HG02870 (cell line): Measurements from ENCODE around the gene NDFIP2.
A peak's percentile ranks its signal among the peaks of the same experiment; 100 is the strongest.

ENCODE experiments used
- ATAC-seq: cut with Tn5 transposase; IDR thresholded peaks from one replicate; pipeline ENCODE4 v1.9.1; 2021; ENCODE audit warnings: mild to moderate bottlenecking, moderate library complexity; ENCODE audit not compliant: unreplicated experiment

The NDFIP2 gene

GRCh38 chr13:79480954-79481684 lies at the start of gene NDFIP2:
NDFIP2 (plus strand) TSS chr13:79481155; CDS start chr13:79481204, 49 bp downstream.
- ATAC-seq: peak; percentile 86

GRCh38 chr13:79432086-79432485 lies 48.9 kb upstream of the NDFIP2 start:
- no peak for ATAC-seq

- ATAC-seq: no peak
These were observed 48.0 kb upstream of the NDFIP2 start for GRCh38 chr13:79432992-79433391.

GRCh38 chr13:79434556-79434955 lies 46.4 kb upstream of the NDFIP2 start:
- no peak for ATAC-seq

- ATAC-seq: no peak
These were observed 45.4 kb upstream of the NDFIP2 start for GRCh38 chr13:79435561-79435990.

- ATAC-seq: no peak
These were observed 41.7 kb upstream of the NDFIP2 start for GRCh38 chr13:79439275-79439674.

- no peak for ATAC-seq
These were observed 39.9 kb upstream of the NDFIP2 start for GRCh38 chr13:79440958-79441528.

- ATAC-seq: no peak
These were observed 38.7 kb upstream of the NDFIP2 start for GRCh38 chr13:79442221-79442620.

GRCh38 chr13:79442706-79443105 lies 38.2 kb upstream of the NDFIP2 start:
- ATAC-seq: no peak

GRCh38 chr13:79445968-79446645 lies 34.8 kb upstream of the NDFIP2 start:
- no peak for ATAC-seq

GRCh38 chr13:79447141-79447540 lies 33.8 kb upstream of the NDFIP2 start:
- ATAC-seq: no peak

GRCh38 chr13:79447741-79448140 lies 33.2 kb upstream of the NDFIP2 start:
- ATAC-seq: no peak

GRCh38 chr13:79448413-79448812 lies 32.5 kb upstream of the NDFIP2 start:
- peak; percentile 23 for ATAC-seq

- no peak for ATAC-seq
These were observed 30.8 kb upstream of the NDFIP2 start for GRCh38 chr13:79450110-79450509.

GRCh38 chr13:79451500-79451962 lies 29.4 kb upstream of the NDFIP2 start:
- peak; percentile 100 for ATAC-seq

- no peak for ATAC-seq
These were observed 28.6 kb upstream of the NDFIP2 start for GRCh38 chr13:79452239-79452913.

GRCh38 chr13:79455331-79455730 lies 25.6 kb upstream of the NDFIP2 start:
- no peak for ATAC-seq

- no peak for ATAC-seq
These were observed 24.9 kb upstream of the NDFIP2 start for GRCh38 chr13:79456051-79456450.

GRCh38 chr13:79456656-79457365 lies 24.1 kb upstream of the NDFIP2 start:
- no peak for ATAC-seq

GRCh38 chr13:79457390-79457789 lies 23.6 kb upstream of the NDFIP2 start:
- ATAC-seq: peak; percentile 56

- no peak for ATAC-seq
These were observed 23.0 kb upstream of the NDFIP2 start for GRCh38 chr13:79457948-79458347.
